OCI-LY1 (cell line): Measurements from ENCODE around the gene ZNF627.

ENCODE experiments used
- H2AFZ ChIP-seq: fragments of 200-600 bp; sonication (generic), shearing (Covaris generic); 2 replicates; pipeline ENCODE4 v1.6.0; 2014; ENCODE audit warnings: antibody characterized with exemption, mild to moderate bottlenecking, low read length
- H3F3A ChIP-seq: fragments of 200-600 bp; sonication (generic), shearing (Covaris generic); 2 replicates; pipeline ENCODE4 v1.6.0; 2014; ENCODE audit warnings: mild to moderate bottlenecking, antibody characterized with exemption, low read length, moderate library complexity; ENCODE audit not compliant: insufficient read depth
- H3K27ac ChIP-seq: fragments of 200-600 bp; sonication (generic); 2 replicates; pipeline ENCODE4 v1.5.1; 2014; ENCODE audit warnings: low read length, mixed run types, mild to moderate bottlenecking, low read depth; ENCODE audit not compliant: poor library complexity, severe bottlenecking
- H3K27me3 ChIP-seq: fragments of 200-600 bp; sonication (generic); 2 replicates; pipeline ENCODE4 v1.6.0; 2014; ENCODE audit warnings: antibody characterized with exemption, mild to moderate bottlenecking, low read length, moderate library complexity; ENCODE audit not compliant: insufficient read depth
- H3K36me3 ChIP-seq: fragments of 200-600 bp; sonication (generic); 2 replicates; pipeline ENCODE4 v1.6.1; 2014; ENCODE audit warnings: mild to moderate bottlenecking, antibody characterized with exemption, low read length, moderate library complexity, mixed read lengths; ENCODE audit not compliant: insufficient read depth
- H3K4me1 ChIP-seq: fragments of 200-600 bp; sonication (generic); 2 replicates; pipeline ENCODE4 v1.5.1; 2014; ENCODE audit warnings: mild to moderate bottlenecking, low read length, moderate library complexity; ENCODE audit not compliant: insufficient read depth, severe bottlenecking
- H3K4me2 ChIP-seq: fragments of 200-600 bp; sonication (generic), shearing (Covaris generic); 2 replicates; pipeline ENCODE4 v1.6.1; 2014; ENCODE audit warnings: low read length
- H3K4me3 ChIP-seq: fragments of 200-600 bp; sonication (generic); 2 replicates; pipeline ENCODE4 v1.5.1; 2014; ENCODE audit warnings: low read length, low read depth, mild to moderate bottlenecking, mixed read lengths; ENCODE audit not compliant: poor library complexity, severe bottlenecking
- H3K79me2 ChIP-seq: fragments of 200-600 bp; shearing (Covaris generic); 2 replicates; pipeline ENCODE4 v1.6.1; 2016; ENCODE audit warnings: mixed run types, low read length, mixed read lengths; ENCODE audit not compliant: insufficient read depth
- H3K9ac ChIP-seq: fragments of 200-600 bp; sonication (generic), shearing (Covaris generic); 2 replicates; pipeline ENCODE4 v1.6.1; 2014; ENCODE audit warnings: mild to moderate bottlenecking, low read length, mixed read lengths
- H3K9me2 ChIP-seq: fragments of 200-600 bp; sonication (generic), shearing (Covaris generic); 2 replicates; pipeline ENCODE4 v1.6.1; 2014; ENCODE audit warnings: low read depth, mild to moderate bottlenecking, low read length, mixed read lengths
- H3K9me3 ChIP-seq: fragments of 200-600 bp; shearing (Covaris generic); 2 replicates; pipeline ENCODE4 v1.6.1; 2014; ENCODE audit warnings: low read length, mixed read lengths
- H4K20me1 ChIP-seq: fragments of 200-600 bp; sonication (generic), shearing (Covaris generic); 2 replicates; pipeline ENCODE4 v1.6.0; 2016; ENCODE audit warnings: mild to moderate bottlenecking, low read length; ENCODE audit not compliant: insufficient read depth
- CTCF ChIP-seq: fragments of 200-600 bp; sonication (generic), shearing (Covaris generic); IDR thresholded peaks from 2 replicates; pipeline ENCODE4 v1.5.1; 2017; ENCODE audit warnings: mild to moderate bottlenecking, antibody characterized with exemption, low read length, moderate library complexity, mixed read lengths
- EZH2 ChIP-seq: fragments of 200-600 bp; sonication (generic), shearing (Covaris generic); IDR thresholded peaks from 2 replicates; pipeline ENCODE4 v1.8.0; 2017; ENCODE audit warnings: borderline replicate concordance, mixed run types, mild to moderate bottlenecking, antibody characterized with exemption, low read length, moderate library complexity, mixed read lengths

Gene ZNF627

GRCh38 chr19:11574689-11575088 lies 22.6 kb upstream of the ZNF627 start:
- Histone ChIP-seq H3K27me3 (no peaks in the 10 kb centered on the region), H3K36me3 (no peaks in the 10 kb centered on the region), H3F3A (no peaks in the 10 kb centered on the region), H3K27ac (no peak overlapping the region), H3K9ac (no peak overlapping the region), H3K4me2 (no peak overlapping the region), H3K9me2 (no peaks in the 10 kb centered on the region), H3K4me1 (peaks cover 16% of the 10 kb centered on the region), H3K9me3 (no peaks in the 10 kb centered on the region), H2AFZ (no peak overlapping the region), H3K4me3 (no peak overlapping the region), H3K79me2 (no peaks in the 10 kb centered on the region), H4K20me1 (no peaks in the 10 kb centered on the region)
- TF ChIP-seq EZH2 (no peak), CTCF (no peak)

GRCh38 chr19:11576227-11576626 lies 21.1 kb upstream of the ZNF627 start:
- Histone ChIP-seq H3K4me1 (peaks cover 29% of the 10 kb centered on the region), H4K20me1 (no peaks in the 10 kb centered on the region), H3K4me2 (no peak overlapping the region)

GRCh38 chr19:11577451-11578257 lies 19.6 kb upstream of the ZNF627 start, which contains the start of gene ACP5:
Gene ACP5, minus strand, starts transcription at chr19:11577645. Its CDS starts 328 bp downstream, at chr19:11577317.
- peak within 1 kb of the TSS; percentile 45; the same call in 1 of the 2 replicates for H3K9ac ChIP-seq
- H3K27ac ChIP-seq = peak within 1 kb of the TSS; percentile 2
- H3F3A ChIP-seq = no peaks in the 10 kb centered on the region
- no peaks in the 10 kb centered on the region for H3K79me2 ChIP-seq
- no peaks in the 10 kb centered on the region for H3K9me2 ChIP-seq
- H3K4me1 ChIP-seq = peaks cover 42% of the 10 kb centered on the region
- peak within 1 kb of the TSS; percentile 55 for H3K4me3 ChIP-seq
- no peaks in the 10 kb centered on the region for H3K9me3 ChIP-seq
- no peaks in the 10 kb centered on the region for H3K27me3 ChIP-seq
- peak within 1 kb of the TSS; percentile 62 for H3K4me2 ChIP-seq
- H2AFZ ChIP-seq = no peak within 1 kb of the TSS
- no peaks in the 10 kb centered on the region for H4K20me1 ChIP-seq
- H3K36me3 ChIP-seq = no peaks in the 10 kb centered on the region
- TF ChIP-seq CTCF = no peak

More at GRCh38 chr19:11576227-11576626, 21.1 kb upstream of the ZNF627 start:
- no peak overlapping the region for H3K27ac ChIP-seq
- no peaks in the 10 kb centered on the region for H3K27me3 ChIP-seq
- no peak for TF ChIP-seq EZH2
- no peak for TF ChIP-seq CTCF
- H3K4me3 ChIP-seq = no peak overlapping the region
- H3K9me3 ChIP-seq = no peaks in the 10 kb centered on the region
- H3K9ac ChIP-seq = no peak overlapping the region
- no peaks in the 10 kb centered on the region for H3K9me2 ChIP-seq
- no peaks in the 10 kb centered on the region for H3F3A ChIP-seq
- no peaks in the 10 kb centered on the region for H3K36me3 ChIP-seq
- H3K79me2 ChIP-seq = no peaks in the 10 kb centered on the region
- no peak overlapping the region for H2AFZ ChIP-seq
